RWPE2 (cell line): Measurements from ENCODE around the gene TTBK1.

Experiments used
- ATAC-seq: fragments of 200-7000 bp; cut with Tn5 transposase; 3 replicates; pipeline ENCODE4 v1.9.1; 2021; ENCODE audit warnings: low read depth
- DNase-seq: peaks from one replicate; pipeline ENCODE4 v3.0.0-alpha.2; 2020; ENCODE audit warnings: low spot score
- H3K27ac ChIP-seq: fragments of 450-650 bp; 2 replicates; pipeline ENCODE4 v1.5.1; 2017; ENCODE audit warnings: mild to moderate bottlenecking; ENCODE audit not compliant: poor library complexity, severe bottlenecking
- H3K27me3 ChIP-seq: fragments of 250-450 bp; sonication (Bioruptor Pico); 2 replicates; pipeline ENCODE4 v1.5.1; 2021; ENCODE audit warnings: mild to moderate bottlenecking, moderate library complexity; ENCODE audit not compliant: insufficient read depth, poor library complexity, severe bottlenecking
- H3K36me3 ChIP-seq: fragments of 250-450 bp; sonication (Bioruptor Pico); 2 replicates; pipeline ENCODE4 v1.5.1; 2020; ENCODE audit warnings: low read depth, mild to moderate bottlenecking, moderate library complexity
- H3K4me1 ChIP-seq: fragments of 250-450 bp; sonication (Bioruptor Pico); 2 replicates; pipeline ENCODE4 v1.5.1; 2021; ENCODE audit warnings: mild to moderate bottlenecking, moderate library complexity; ENCODE audit not compliant: insufficient read depth, poor library complexity, severe bottlenecking
- H3K4me3 ChIP-seq: fragments of 250-450 bp; sonication (Bioruptor Pico); 2 replicates; pipeline ENCODE4 v1.5.1; 2021; ENCODE audit warnings: mild to moderate bottlenecking, moderate library complexity; ENCODE audit not compliant: severe bottlenecking
- H3K9me3 ChIP-seq: fragments of 250-450 bp; sonication (Bioruptor Pico); 2 replicates; pipeline ENCODE4 v1.5.1; 2021; ENCODE audit warnings: mild to moderate bottlenecking, moderate library complexity; ENCODE audit not compliant: severe bottlenecking
- CTCF ChIP-seq: fragments of 450-650 bp; IDR thresholded peaks from one replicate; pipeline ENCODE4 v1.5.1; 2017; ENCODE audit warnings: mild to moderate bottlenecking, moderate library complexity; ENCODE audit not compliant: poor library complexity, severe bottlenecking

TTBK1 gene

DNA sequence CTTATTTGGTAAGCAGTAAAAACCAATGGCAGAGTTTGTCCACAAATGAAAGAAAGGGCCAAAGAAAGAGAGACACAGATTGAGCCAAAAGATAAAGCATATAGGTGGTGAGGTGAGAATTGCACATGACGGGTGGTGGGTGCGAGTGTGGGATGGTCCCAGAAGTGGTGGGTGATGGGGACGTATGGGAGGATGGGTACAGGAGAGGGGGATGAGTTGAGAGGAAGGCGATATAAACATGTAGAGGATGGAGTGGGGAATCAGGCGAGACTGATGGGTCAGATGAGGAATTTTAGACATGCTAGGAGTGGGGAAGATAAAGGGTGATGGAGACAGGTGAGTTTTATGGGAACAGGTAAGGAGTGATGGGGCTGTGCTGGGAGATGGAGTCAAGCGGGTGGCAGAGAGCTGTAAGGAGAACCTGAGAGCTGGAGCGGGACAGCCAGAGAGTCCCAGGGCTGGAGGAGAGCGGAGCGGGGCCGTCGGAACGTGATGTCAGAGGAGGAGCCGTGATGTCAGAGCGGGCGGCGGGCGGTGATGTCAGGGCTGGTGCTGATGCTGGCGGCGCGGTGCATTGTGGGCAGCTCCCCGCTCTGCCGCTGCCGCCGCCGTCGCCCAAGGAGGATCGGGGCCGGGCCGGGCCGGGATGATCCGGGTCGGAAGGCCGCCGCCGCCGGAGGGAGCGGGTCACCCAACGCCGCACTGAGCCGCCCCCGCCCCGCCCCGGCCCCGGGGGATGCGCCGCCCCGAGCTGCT lies at the start of gene TTBK1:
Gene TTBK1, plus strand, starts transcription at position 574 of the 756 bp plus-strand sequence. CDS start 3,180 bp downstream, outside the sequence.
- TF ChIP-seq CTCF, result no peak
- ATAC-seq (no peak), DNase-seq (no peak)
- Histone ChIP-seq H3K4me1 (no peaks in the 10 kb centered on the region), H3K27ac (no peak within 1 kb of the TSS), H3K27me3 (peaks cover 54% of the 10 kb centered on the region), H3K4me3 (no peak within 1 kb of the TSS), H3K9me3 (peaks cover 5% of the 10 kb centered on the region), H3K36me3 (no peaks in the 10 kb centered on the region)

DNA sequence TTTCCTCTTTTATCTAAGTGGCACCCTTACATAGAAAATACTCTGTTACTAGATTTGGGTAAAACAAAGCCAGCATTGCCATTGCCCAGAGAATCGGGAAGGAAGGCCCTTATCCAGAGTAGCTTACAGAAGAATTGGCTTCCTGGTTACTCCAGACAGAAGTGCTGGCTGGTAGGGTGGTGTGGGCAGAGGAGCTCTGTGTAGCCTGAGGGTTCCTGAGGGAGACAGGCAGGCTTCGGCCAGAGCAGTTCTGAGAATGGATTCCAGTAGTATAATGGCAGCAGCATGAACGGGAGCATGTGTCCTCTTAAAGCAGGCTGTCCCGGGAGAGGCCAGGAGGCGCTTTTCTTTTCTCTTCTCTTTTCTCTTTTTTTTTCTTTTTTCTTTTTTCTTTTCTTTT lies 49.4 kb upstream of the TTBK1 start:
- no peaks in the 10 kb centered on the region for H3K4me1 ChIP-seq
- no peak for TF ChIP-seq CTCF
- H3K27me3 ChIP-seq, result no peaks in the 10 kb centered on the region
- no peak overlapping the region for H3K4me3 ChIP-seq
- no peak overlapping the region for H3K27ac ChIP-seq
- peaks cover 48% of the 10 kb centered on the region for H3K36me3 ChIP-seq
- no peaks in the 10 kb centered on the region for H3K9me3 ChIP-seq
- ATAC-seq (no peak), DNase-seq (peak; percentile 20)

DNA sequence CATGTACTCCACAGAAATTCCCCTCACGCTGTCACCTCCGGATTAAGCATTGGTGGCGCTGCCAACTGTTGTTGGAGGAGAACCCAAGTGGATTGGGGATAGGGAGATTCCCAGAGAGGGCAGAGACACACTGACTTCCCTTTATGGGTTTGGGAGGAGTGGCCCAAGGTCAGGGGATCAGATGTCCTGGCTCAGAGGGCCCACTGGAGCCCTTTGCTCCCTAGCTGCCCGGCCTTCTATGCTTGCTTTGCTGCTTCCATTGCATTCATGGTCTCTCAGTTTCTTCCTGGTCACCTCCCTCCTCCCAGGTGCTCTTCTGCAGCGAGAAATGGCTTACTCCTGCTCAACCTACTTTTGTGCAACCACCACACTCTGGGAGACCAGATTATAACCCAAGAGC lies 46.9 kb upstream of the TTBK1 start:
- no peak for DNase-seq
- Histone ChIP-seq H3K27me3 (no peaks in the 10 kb centered on the region), H3K9me3 (no peaks in the 10 kb centered on the region), H3K4me1 (no peaks in the 10 kb centered on the region), H3K27ac (no peak overlapping the region), H3K36me3 (peaks cover 34% of the 10 kb centered on the region), H3K4me3 (no peak overlapping the region)
- ATAC-seq, result no peak
- no peak for TF ChIP-seq CTCF

- Histone ChIP-seq H3K9me3 (no peaks in the 10 kb centered on the region), H3K4me1 (no peaks in the 10 kb centered on the region), H3K4me3 (no peak overlapping the region), H3K36me3 (peaks cover 18% of the 10 kb centered on the region), H3K27ac (no peak overlapping the region), H3K27me3 (no peaks in the 10 kb centered on the region)
- no peak for TF ChIP-seq CTCF
- ATAC-seq (no peak), DNase-seq (peak; percentile 16)
These were observed 43.4 kb upstream of the TTBK1 start for GRCh38 chr6:43199912-43200311.

- DNase-seq, result peak; percentile 45
- no peak for TF ChIP-seq CTCF
- Histone ChIP-seq H3K27ac (no peak overlapping the region), H3K27me3 (no peaks in the 10 kb centered on the region), H3K36me3 (peaks cover 18% of the 10 kb centered on the region), H3K4me3 (no peak overlapping the region), H3K9me3 (no peaks in the 10 kb centered on the region), H3K4me1 (no peaks in the 10 kb centered on the region)
- ATAC-seq, result no peak
These were observed 42.7 kb upstream of the TTBK1 start for GRCh38 chr6:43200541-43200940.
